Vagina (tissue), 2 donors: ENCODE data around the gene NABP2. TPM values are rescaled to one million over a fixed set of nuclear protein-coding genes. Genes with fewer than 3 reads are reported as not detected.

Source experiments
- DNase-seq, 2 donors: peaks; one replicate each; pipeline ENCODE4 v3.0.0-alpha.2; 2017; ENCODE audit errors: extremely low spot score in 2 of 2
- H3K27ac ChIP-seq: fragments of 200-600 bp; sonication (generic); one replicate; pipeline ENCODE4 v1.5.1; 2019
- H3K27me3 ChIP-seq: fragments of 200-600 bp; sonication (generic); one replicate; pipeline ENCODE4 v1.5.1; 2019
- H3K36me3 ChIP-seq, 2 donors: fragments of 200-600 bp; sonication (generic); one replicate each; pipeline ENCODE4 v1.5.1; 2017 to 2019
- H3K4me1 ChIP-seq: fragments of 200-600 bp; sonication (generic); one replicate; pipeline ENCODE4 v1.5.1; 2019
- H3K4me3 ChIP-seq, 2 donors: fragments of 200-600 bp; sonication (generic); 1 replicate in 1 of 2; 2 replicates in 1 of 2; pipeline ENCODE4 v1.5.1; 2016 to 2019
- H3K9me3 ChIP-seq: fragments of 200-600 bp; sonication (generic); one replicate; pipeline ENCODE4 v1.5.1; 2019
- CTCF ChIP-seq, 3 experiments: fragments of 450-650 bp in 2 of 3; fragments of 200-600 bp in 1 of 3; sonication (generic) in 1 of 3; IDR thresholded peaks; one replicate each; pipeline ENCODE4 v1.5.1; 2017 to 2019; ENCODE audit warnings: antibody characterized with exemption in 3 of 3, mild to moderate bottlenecking in 2 of 3, moderate library complexity in 2 of 3
- POLR2A ChIP-seq, 2 donors: fragments of 450-650 bp; IDR thresholded peaks; one replicate each; pipeline ENCODE4 v1.6.1; 2017; ENCODE audit warnings: antibody characterized with exemption in 2 of 2, mild to moderate bottlenecking in 2 of 2, moderate library complexity in 2 of 2
- POLR2AphosphoS5 ChIP-seq, 2 donors: sonication (generic); formaldehyde crosslinking; IDR thresholded peaks; one replicate each; pipeline ENCODE4 v1.9.0; 2017; ENCODE audit warnings: antibody characterized with exemption in 2 of 2, mild to moderate bottlenecking in 2 of 2, low read depth in 1 of 2; ENCODE audit not compliant: insufficient read depth in 1 of 2
- intact Hi-C: fragments of 100-400 bp; cut with DNase I; formaldehyde crosslinking; loops from one replicate; pipeline ENCODE4 v1.15.1; 2023
- total RNA-seq: library from RNA; depleted of rRNA; stranded (reverse); fragments of >200 nt; gene quantifications from one replicate; pipeline ENCODE4 v1.2.3, GENCODE V29; 2016

The NABP2 gene
- total RNA-seq, 1 donor from 2014 or later: 20.4 TPM

DNA sequence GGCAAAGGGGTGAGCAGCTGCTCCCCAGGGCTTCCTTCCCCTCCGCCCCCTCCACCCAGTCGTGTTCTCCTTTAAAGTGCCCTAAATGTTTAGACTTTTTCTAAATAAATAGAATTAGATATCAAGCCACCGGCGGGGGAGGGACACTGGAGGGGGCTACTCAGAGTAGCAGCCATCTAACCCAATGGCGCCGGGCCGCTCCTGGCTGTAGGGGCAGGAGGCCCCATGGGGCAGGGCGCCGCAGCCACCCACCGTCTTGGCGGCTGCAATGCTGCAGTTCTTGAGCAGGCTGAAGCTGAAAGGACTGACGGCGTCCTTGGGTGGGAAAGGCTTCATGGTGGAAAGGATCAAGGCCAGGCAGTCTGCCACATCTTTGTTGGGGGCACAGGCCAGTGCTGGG lies 18.8 kb downstream of the NABP2 start:
- intact Hi-C loops: no loop called here
- H3K27me3 ChIP-seq: no peaks in the 10 kb centered on the region
- no peak for DNase-seq
- no peaks in the 10 kb centered on the region for H3K4me1 ChIP-seq
- peaks cover 10 to 83% of the 10 kb centered on the region in 2 donors for H3K36me3 ChIP-seq
- no peaks in the 10 kb centered on the region for H3K9me3 ChIP-seq
- H3K27ac ChIP-seq: no peak overlapping the region
- no peak overlapping the region for H3K4me3 ChIP-seq
- TF ChIP-seq POLR2AphosphoS5 (IDR thresholded peaks at IDR 0.05; ENCODE audit: insufficient read depth in 1 of 2, low read depth in 1 of 2): no peak
- no peak for TF ChIP-seq CTCF (IDR thresholded peaks at IDR 0.05)
- TF ChIP-seq POLR2A (IDR thresholded peaks at IDR 0.05): no peak

DNA sequence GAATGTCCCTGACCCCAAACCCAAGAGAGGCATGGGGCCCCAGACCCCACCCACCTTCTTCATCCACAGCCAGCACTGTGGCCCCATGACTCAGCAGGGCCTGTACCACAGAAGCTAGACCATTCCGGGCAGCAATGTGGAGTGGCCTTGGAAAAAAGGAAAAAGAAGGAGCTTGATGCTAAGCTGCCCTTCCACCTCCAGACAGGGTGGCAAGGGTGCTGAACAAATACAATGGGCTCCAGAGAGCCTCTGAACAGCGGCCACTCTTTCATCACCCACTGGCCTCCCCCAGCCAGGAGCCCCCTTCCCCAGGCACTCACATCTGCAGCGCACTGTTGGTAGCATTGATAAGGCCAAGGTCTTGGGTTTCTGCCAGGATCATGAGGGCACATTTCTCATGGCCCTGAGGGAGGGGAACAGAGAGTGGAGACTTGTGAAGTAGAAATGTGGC lies 19.6 kb downstream of the NABP2 start:
- no peaks in the 10 kb centered on the region for H3K4me1 ChIP-seq
- H3K27ac ChIP-seq: no peak overlapping the region
- H3K4me3 ChIP-seq: no peak overlapping the region
- intact Hi-C loops: no loop called here
- peaks cover 10 to 90% of the 10 kb centered on the region in 2 donors for H3K36me3 ChIP-seq
- no peak for DNase-seq
- no peak for TF ChIP-seq CTCF (IDR thresholded peaks at IDR 0.05)
- TF ChIP-seq POLR2A (IDR thresholded peaks at IDR 0.05): no peak
- no peak for TF ChIP-seq POLR2AphosphoS5 (IDR thresholded peaks at IDR 0.05; ENCODE audit: insufficient read depth in 1 of 2, low read depth in 1 of 2)
- H3K9me3 ChIP-seq: no peaks in the 10 kb centered on the region
- H3K27me3 ChIP-seq: no peaks in the 10 kb centered on the region

GRCh38 chr12:56244494-56244893 lies 20.4 kb downstream of the NABP2 start:
- TF ChIP-seq POLR2AphosphoS5 (IDR thresholded peaks at IDR 0.05; ENCODE audit: insufficient read depth in 1 of 2, low read depth in 1 of 2) (no peak), POLR2A (IDR thresholded peaks at IDR 0.05) (no peak), CTCF (IDR thresholded peaks at IDR 0.05) (no peak)
- Histone ChIP-seq H3K27me3 (no peaks in the 10 kb centered on the region), H3K4me1 (no peaks in the 10 kb centered on the region), H3K27ac (no peak overlapping the region), H3K36me3 (peaks cover 10 to 97% of the 10 kb centered on the region in 2 donors), H3K9me3 (no peaks in the 10 kb centered on the region), H3K4me3 (no peak overlapping the region)
- DNase-seq: no peak
- intact Hi-C loops: no loop called here

- intact Hi-C loops: no loop called here
- TF ChIP-seq POLR2A (IDR thresholded peaks at IDR 0.05) (no peak), POLR2AphosphoS5 (IDR thresholded peaks at IDR 0.05; ENCODE audit: insufficient read depth in 1 of 2, low read depth in 1 of 2) (no peak), CTCF (IDR thresholded peaks at IDR 0.05) (no peak)
- Histone ChIP-seq H3K27me3 (no peaks in the 10 kb centered on the region), H3K36me3 (peaks cover 10 to 97% of the 10 kb centered on the region in 2 donors), H3K4me3 (no peak overlapping the region), H3K4me1 (no peaks in the 10 kb centered on the region), H3K27ac (no peak overlapping the region), H3K9me3 (no peaks in the 10 kb centered on the region)
- DNase-seq: no peak
These were observed 23.8 kb downstream of the NABP2 start for GRCh38 chr12:56247923-56248322.

DNA sequence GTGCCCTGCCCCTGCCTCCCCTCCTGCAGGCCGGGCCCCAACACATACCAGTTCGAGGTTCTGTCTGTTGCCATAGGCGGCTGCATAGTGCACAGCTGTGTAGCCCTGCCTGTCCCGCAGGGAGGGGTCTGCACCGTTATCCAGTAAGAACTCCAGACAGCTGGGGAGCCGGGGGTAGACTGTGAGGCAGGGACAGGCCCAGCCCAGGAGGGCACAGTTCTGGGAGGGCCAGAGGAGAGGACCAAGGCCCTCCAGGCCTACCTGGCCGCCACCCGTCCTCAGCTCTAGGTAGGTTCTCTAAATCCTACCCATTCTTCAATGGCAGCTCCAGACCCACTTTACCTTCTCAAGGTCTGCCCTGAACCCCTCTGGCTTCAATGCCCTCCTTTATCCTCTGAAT lies 24.6 kb downstream of the NABP2 start:
- DNase-seq: no peak
- H3K9me3 ChIP-seq: no peaks in the 10 kb centered on the region
- no peak for TF ChIP-seq POLR2AphosphoS5 (IDR thresholded peaks at IDR 0.05; ENCODE audit: insufficient read depth in 1 of 2, low read depth in 1 of 2)
- TF ChIP-seq CTCF (IDR thresholded peaks at IDR 0.05): no peak
- no peak for TF ChIP-seq POLR2A (IDR thresholded peaks at IDR 0.05)
- H3K27me3 ChIP-seq: no peaks in the 10 kb centered on the region
- intact Hi-C loops: no loop called here
- H3K36me3 ChIP-seq: peaks cover 10 to 97% of the 10 kb centered on the region in 2 donors
- no peak overlapping the region for H3K27ac ChIP-seq
- no peak overlapping the region for H3K4me3 ChIP-seq
- no peaks in the 10 kb centered on the region for H3K4me1 ChIP-seq
